MM.1S (cell line): ENCODE data around the gene PUSL1.

Experiments used
- DNase-seq: peaks from one replicate; pipeline ENCODE4 v3.0.0-alpha.2; 2015
- H2AFZ ChIP-seq: fragments of 300-600 bp; sonication (generic); 2 replicates; pipeline ENCODE4 v1.6.0; 2016; ENCODE audit warnings: antibody characterized with exemption, low read length
- H3F3A ChIP-seq: fragments of 300-600 bp; sonication (generic); 2 replicates; pipeline ENCODE4 v1.6.1; 2016; ENCODE audit warnings: mild to moderate bottlenecking, antibody characterized with exemption, low read length, moderate library complexity, mixed read lengths; ENCODE audit not compliant: insufficient read depth
- H3K27ac ChIP-seq: fragments of 300-600 bp; sonication (generic); 2 replicates; pipeline ENCODE4 v1.5.1; 2016; ENCODE audit warnings: mild to moderate bottlenecking, low read length
- H3K27me3 ChIP-seq: fragments of 300-600 bp; sonication (generic); replicated peaks from 2 replicates; pipeline ENCODE4 v1.6.0; 2016; ENCODE audit warnings: low read length; ENCODE audit not compliant: insufficient read depth
- H3K36me3 ChIP-seq: fragments of 300-600 bp; sonication (generic); replicated peaks from 2 replicates; pipeline ENCODE4 v1.6.1; 2016; ENCODE audit warnings: mild to moderate bottlenecking, low read length, mixed read lengths; ENCODE audit not compliant: insufficient read depth
- H3K4me1 ChIP-seq: fragments of 300-600 bp; sonication (generic); 2 replicates; pipeline ENCODE4 v1.6.1; 2016; ENCODE audit warnings: low read length, mixed read lengths
- H3K4me2 ChIP-seq: fragments of 300-600 bp; sonication (generic); 2 replicates; pipeline ENCODE4 v1.6.0; 2016; ENCODE audit warnings: low read depth, low read length
- H3K4me3 ChIP-seq: fragments of 300-600 bp; sonication (generic); 2 replicates; pipeline ENCODE4 v1.5.1; 2016; ENCODE audit warnings: low read length, mixed read lengths
- H3K79me2 ChIP-seq: fragments of 300-600 bp; sonication (generic); 2 replicates; pipeline ENCODE4 v1.6.1; 2016; ENCODE audit warnings: mixed run types, low read length, mixed read lengths
- H3K9ac ChIP-seq: fragments of 300-600 bp; sonication (generic); 2 replicates; pipeline ENCODE4 v1.6.1; 2016; ENCODE audit warnings: low read length, mixed read lengths
- H3K9me2 ChIP-seq: fragments of 300-600 bp; sonication (generic); replicated peaks from 2 replicates; pipeline ENCODE4 v1.6.1; 2016; ENCODE audit warnings: mild to moderate bottlenecking, low read length, mixed read lengths; ENCODE audit not compliant: insufficient read depth
- H3K9me3 ChIP-seq: fragments of 300-600 bp; sonication (generic); replicated peaks from 2 replicates; pipeline ENCODE4 v1.6.1; 2016; ENCODE audit warnings: mild to moderate bottlenecking, low read length, mixed read lengths; ENCODE audit not compliant: insufficient read depth
- H4K20me1 ChIP-seq: fragments of 300-600 bp; sonication (generic); 2 replicates; pipeline ENCODE4 v1.6.1; 2016; ENCODE audit warnings: mild to moderate bottlenecking, low read length, moderate library complexity, mixed read lengths; ENCODE audit not compliant: insufficient read depth
- CTCF ChIP-seq: fragments of 300-600 bp; sonication (generic); IDR thresholded peaks from 2 replicates; pipeline ENCODE4 v1.5.1; 2016; ENCODE audit warnings: antibody characterized with exemption, low read length, mixed read lengths
- EZH2 ChIP-seq: fragments of 300-600 bp; sonication (generic); optimal IDR thresholded peaks from 2 replicates; pipeline ENCODE3; 2017; ENCODE audit warnings: low read depth, mild to moderate bottlenecking, antibody characterized with exemption, low read length, mixed read lengths
- EZH2phosphoT487 ChIP-seq: fragments of 300-600 bp; sonication (generic); IDR thresholded peaks from 2 replicates; pipeline ENCODE4 v1.6.1; 2018; ENCODE audit warnings: antibody characterized with exemption, low read length

Gene PUSL1

GRCh38 chr1:1359308-1359663 is 50.9 kb downstream of the PUSL1 start:
- no peak overlapping the region for H3K4me2 ChIP-seq
- H3F3A ChIP-seq = no peaks in the 10 kb centered on the region
- no peaks in the 10 kb centered on the region for H4K20me1 ChIP-seq
- H3K79me2 ChIP-seq = no peaks in the 10 kb centered on the region
- no peak for DNase-seq
- peaks cover 49% of the 10 kb centered on the region for H3K27me3 ChIP-seq
- H3K36me3 ChIP-seq = no peaks in the 10 kb centered on the region
- H3K4me1 ChIP-seq = no peaks in the 10 kb centered on the region
- H3K9me3 ChIP-seq = no peaks in the 10 kb centered on the region
- no peak for TF ChIP-seq EZH2
- no peak overlapping the region for H2AFZ ChIP-seq
- H3K9me2 ChIP-seq = no peaks in the 10 kb centered on the region
- H3K4me3 ChIP-seq = no peak overlapping the region
- no peak overlapping the region for H3K27ac ChIP-seq
- no peak overlapping the region for H3K9ac ChIP-seq

GRCh38 chr1:1359664-1360468 is 51.5 kb downstream of the PUSL1 start:
- no peak overlapping the region for H3K4me2 ChIP-seq
- H2AFZ ChIP-seq = no peak overlapping the region
- no peak overlapping the region for H3K27ac ChIP-seq
- no peaks in the 10 kb centered on the region for H3K9me3 ChIP-seq
- no peaks in the 10 kb centered on the region for H4K20me1 ChIP-seq
- H3K9me2 ChIP-seq = no peaks in the 10 kb centered on the region
- no peak for TF ChIP-seq EZH2
- TF ChIP-seq EZH2phosphoT487 = no peak
- TF ChIP-seq CTCF = no peak
- no peak overlapping the region for H3K4me3 ChIP-seq
- H3K9ac ChIP-seq = no peak overlapping the region
- no peaks in the 10 kb centered on the region for H3F3A ChIP-seq
- H3K79me2 ChIP-seq = no peaks in the 10 kb centered on the region
- H3K27me3 ChIP-seq = peaks cover 46% of the 10 kb centered on the region
- no peak for DNase-seq
- H3K4me1 ChIP-seq = no peaks in the 10 kb centered on the region
- no peaks in the 10 kb centered on the region for H3K36me3 ChIP-seq

GRCh38 chr1:1360506-1361169 is 52.2 kb downstream of the PUSL1 start:
- no peaks in the 10 kb centered on the region for H3K4me1 ChIP-seq
- no peak overlapping the region for H3K4me3 ChIP-seq
- no peaks in the 10 kb centered on the region for H4K20me1 ChIP-seq
- no peak for DNase-seq
- H2AFZ ChIP-seq = no peak overlapping the region
- no peaks in the 10 kb centered on the region for H3K9me2 ChIP-seq
- TF ChIP-seq EZH2phosphoT487 (no peak), CTCF (no peak), EZH2 (no peak)
- H3K4me2 ChIP-seq = no peak overlapping the region
- H3K9me3 ChIP-seq = no peaks in the 10 kb centered on the region
- H3K27ac ChIP-seq = no peak overlapping the region
- H3K36me3 ChIP-seq = no peaks in the 10 kb centered on the region
- H3K9ac ChIP-seq = no peak overlapping the region
- peaks cover 46% of the 10 kb centered on the region for H3K27me3 ChIP-seq
- no peaks in the 10 kb centered on the region for H3K79me2 ChIP-seq
- H3F3A ChIP-seq = no peaks in the 10 kb centered on the region
